K562 treated with DMSO at 1 percent for 48 hours (cell line): Measurements from ENCODE around the gene ZNF648. TPM values are rescaled to one million over a fixed set of nuclear protein-coding genes. Genes with fewer than 3 reads are reported as not detected.

Experiments
- total RNA-seq: library from RNA; unstranded; fragments of 300-600 nt; gene quantifications from 2 replicates; pipeline ENCODE4 v1.2.3, GENCODE V29; 2022; ENCODE audit warnings: low replicate concordance; ENCODE audit errors: extremely low read depth

The ZNF648 gene, protein sequence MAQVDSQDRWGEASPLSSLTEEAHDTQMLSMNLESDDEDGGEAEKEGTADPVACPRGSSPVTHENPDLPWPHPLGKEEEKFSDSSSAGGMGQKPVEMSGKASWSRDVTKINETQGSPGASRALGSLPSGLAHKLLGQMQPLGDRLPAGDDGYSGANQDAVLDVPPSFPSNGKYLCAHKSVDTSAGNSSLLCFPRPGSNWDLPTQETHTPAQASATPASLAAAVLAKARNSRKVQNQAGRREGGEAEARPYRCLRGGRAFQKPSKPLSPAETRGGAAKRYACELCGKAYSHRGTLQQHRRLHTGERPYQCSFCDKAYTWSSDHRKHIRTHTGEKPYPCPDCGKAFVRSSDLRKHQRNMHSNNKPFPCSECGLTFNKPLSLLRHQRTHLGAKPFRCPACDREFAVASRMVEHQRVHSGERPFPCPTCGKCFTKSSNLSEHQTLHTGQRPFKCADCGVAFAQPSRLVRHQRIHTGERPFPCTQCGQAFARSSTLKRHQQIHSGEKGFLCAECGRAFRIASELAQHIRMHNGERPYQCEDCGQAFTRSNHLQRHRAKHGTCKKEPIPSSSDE
- total RNA-seq: not detected in 2 replicates

DNA sequence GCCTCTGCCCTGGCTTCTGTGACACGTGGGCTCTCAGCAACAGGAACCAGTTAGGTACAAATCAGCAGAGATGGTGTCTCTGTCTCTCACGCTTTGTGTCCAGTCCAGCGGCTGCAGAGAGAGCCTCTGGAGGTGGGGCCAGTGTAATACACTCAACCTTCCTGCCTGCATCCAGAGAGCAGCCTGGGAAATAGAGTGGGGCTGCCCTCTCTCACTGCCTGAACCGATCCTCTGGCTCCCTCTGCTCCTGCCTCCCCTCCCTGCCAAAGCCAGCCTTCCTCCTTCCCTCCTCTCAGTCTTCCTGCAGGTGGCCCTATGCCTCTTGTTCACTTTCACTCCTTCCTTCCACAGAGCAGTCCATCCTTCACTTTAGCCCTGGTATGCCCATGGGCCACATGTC, at the start of gene ZNF648:
Gene ZNF648, minus strand, starts transcription at position 119 of the 400 bp plus-strand sequence. CDS start 3,702 bp downstream, outside the sequence.

